HEK293T (cell line): ENCODE results near the gene KCNN3.
A peak's percentile ranks its signal among the peaks of the same experiment; 100 is the strongest.

Source experiments
- CTCF ChIA-PET: fragments of 350-600 bp; formaldehyde crosslinking; extraction: SDS; loops from one replicate; lab custom pipeline; 2021; ENCODE audit warnings: antibody characterized with exemption, inconsistent platforms; lab: Yijun Ruan, JAX
- POLR2A ChIA-PET: fragments of 350-600 bp; formaldehyde crosslinking; extraction: SDS; loops from one replicate; lab custom pipeline; 2020; ENCODE audit warnings: antibody characterized with exemption, inconsistent platforms; lab: Yijun Ruan, JAX
- DNase-seq: peaks from one replicate; pipeline ENCODE4 v3.0.0; 2012; ENCODE audit warnings: mixed read lengths; ENCODE audit errors: extremely low spot score
- ARNT ChIP-seq: fragments of 450-650 bp; IDR thresholded peaks from 2 replicates; pipeline ENCODE4 v1.6.1; 2017; ENCODE audit warnings: mild to moderate bottlenecking
- BHLHE40 ChIP-seq: fragments of 450-650 bp; IDR thresholded peaks from 2 replicates; pipeline ENCODE4 v1.6.1; 2016; ENCODE audit warnings: mild to moderate bottlenecking, moderate library complexity, borderline replicate concordance
- CTBP1 ChIP-seq: fragments of 450-650 bp; IDR thresholded peaks from 2 replicates; pipeline ENCODE4 v1.6.1; 2016; ENCODE audit warnings: borderline replicate concordance
- ELF4 ChIP-seq: fragments of 450-650 bp; IDR thresholded peaks from 2 replicates; pipeline ENCODE4 v1.6.1; 2017; ENCODE audit warnings: antibody characterized with exemption
- FOXA1 ChIP-seq: fragments of 450-650 bp; IDR thresholded peaks from 2 replicates; pipeline ENCODE4 v1.6.1; 2016; ENCODE audit warnings: mild to moderate bottlenecking
- FOXK2 ChIP-seq: fragments of 450-650 bp; IDR thresholded peaks from 2 replicates; pipeline ENCODE4 v1.6.1; 2016; ENCODE audit warnings: mild to moderate bottlenecking
- FOXM1 ChIP-seq: fragments of 450-650 bp; IDR thresholded peaks from 2 replicates; pipeline ENCODE4 v1.6.1; 2017; ENCODE audit warnings: mild to moderate bottlenecking, borderline replicate concordance
- HDGF ChIP-seq: fragments of 450-650 bp; IDR thresholded peaks from 2 replicates; pipeline ENCODE4 v1.6.1; 2017; ENCODE audit warnings: antibody characterized with exemption, borderline replicate concordance
- L3MBTL2 ChIP-seq: fragments of 450-650 bp; conservative IDR thresholded peaks from 2 replicates; pipeline ENCODE4 v1.6.1; 2016; ENCODE audit warnings: mild to moderate bottlenecking
- LEF1 ChIP-seq: fragments of 450-650 bp; IDR thresholded peaks from 2 replicates; pipeline ENCODE4 v1.6.1; 2017; ENCODE audit warnings: mild to moderate bottlenecking, borderline replicate concordance
- NFRKB ChIP-seq: fragments of 450-650 bp; IDR thresholded peaks from 2 replicates; pipeline ENCODE4 v1.6.1; 2016; ENCODE audit warnings: mild to moderate bottlenecking, moderate library complexity
- PKNOX1 ChIP-seq: fragments of 450-650 bp; IDR thresholded peaks from 2 replicates; pipeline ENCODE4 v1.6.1; 2016
- SP1 ChIP-seq: fragments of 450-650 bp; IDR thresholded peaks from 2 replicates; pipeline ENCODE4 v1.6.1; 2017
- SUZ12 ChIP-seq: fragments of 450-650 bp; IDR thresholded peaks from 2 replicates; pipeline ENCODE4 v1.6.1; 2016; ENCODE audit warnings: mild to moderate bottlenecking
- TARDBP ChIP-seq: fragments of 450-650 bp; IDR thresholded peaks from 2 replicates; pipeline ENCODE4 v1.6.1; 2016
- ZNF384 ChIP-seq: fragments of 450-650 bp; IDR thresholded peaks from 2 replicates; pipeline ENCODE4 v1.6.1; 2016

The KCNN3 gene

DNA sequence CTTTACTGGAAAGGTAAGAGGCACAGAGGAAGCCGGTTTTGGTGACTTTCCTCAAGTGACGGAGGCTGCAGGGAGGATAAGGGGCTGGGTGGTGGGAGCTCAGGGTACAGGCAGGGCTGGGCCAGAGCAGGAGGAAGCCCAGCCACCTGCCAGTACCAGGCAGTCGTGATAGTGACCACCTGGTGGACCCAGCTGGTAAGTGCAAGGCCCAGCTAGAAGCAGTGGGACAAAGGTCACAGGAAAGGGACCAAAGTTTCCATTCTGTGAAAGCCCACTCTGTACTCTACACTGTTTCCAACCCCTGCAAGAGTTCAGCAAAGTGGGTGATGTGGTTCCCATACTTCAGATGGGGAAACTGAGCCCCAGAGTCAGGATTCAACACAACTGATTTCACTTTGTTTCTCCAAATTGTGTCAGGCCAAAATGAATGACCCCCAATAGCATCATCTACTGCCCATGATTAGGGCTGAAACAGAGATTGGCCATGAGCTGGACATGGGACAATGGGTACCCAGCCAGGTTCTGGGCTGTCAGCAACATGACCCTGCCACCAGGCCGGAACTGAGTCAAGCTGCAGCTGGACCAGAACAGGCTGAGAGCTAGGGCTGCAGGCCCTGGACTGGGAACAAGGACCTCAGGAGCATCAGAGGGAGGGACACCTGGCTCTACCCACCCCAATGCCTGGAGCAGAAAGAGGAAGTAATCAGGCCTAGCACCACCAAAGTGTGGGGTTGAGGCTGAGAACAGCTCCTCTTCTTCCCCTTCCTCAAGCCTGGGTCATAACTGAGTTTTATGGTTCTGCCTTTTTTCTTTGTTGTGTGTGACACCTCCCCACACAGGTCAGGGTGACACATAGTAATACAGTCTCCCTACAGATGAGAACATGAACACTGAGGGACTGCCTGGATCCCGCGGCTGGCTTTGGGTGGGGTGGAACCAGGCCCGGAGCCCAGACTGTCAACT, 50.2 kb downstream of the KCNN3 start:
- TF ChIP-seq PKNOX1 (no peak), ELF4 (no peak), FOXM1 (no peak), TARDBP (no peak), CTBP1 (no peak), SUZ12 (no peak), HDGF (no peak), SP1 (no peak), LEF1 (no peak), FOXA1 (no peak), FOXK2 (no peak)
- ChIA-PET POLR2A (no interaction called here), CTCF (interaction anchor here (0.5 to 1.6 kb wide), 4 partner anchors 11 to 301 kb away, joined by 3 to 6 read pairs (median 4); no protein-coding TSS in a partner anchor)
- peak; percentile 70 for DNase-seq

GRCh38 chr1:154818911-154819310, 51.2 kb downstream of the KCNN3 start:
- TF ChIP-seq SP1 = no peak
- TF ChIP-seq BHLHE40 = no peak
- no peak for TF ChIP-seq TARDBP
- TF ChIP-seq LEF1 = no peak
- TF ChIP-seq ARNT = no peak
- TF ChIP-seq PKNOX1 = no peak
- no peak for TF ChIP-seq L3MBTL2
- TF ChIP-seq FOXM1 = no peak
- no peak for TF ChIP-seq FOXA1
- no peak for TF ChIP-seq FOXK2
- TF ChIP-seq HDGF = no peak
- TF ChIP-seq SUZ12 = no peak
- no peak for TF ChIP-seq CTBP1
- TF ChIP-seq ZNF384 = no peak
- no peak for TF ChIP-seq ELF4
- TF ChIP-seq NFRKB = no peak
- CTCF ChIA-PET = interaction anchor here (0.5 to 1.6 kb wide), 3 partner anchors 10 to 302 kb away, joined by 3 to 4 read pairs (median 3); no protein-coding TSS in a partner anchor
- POLR2A ChIA-PET = no interaction called here
- DNase-seq = no peak

GRCh38 chr1:154816937-154817336, 53.1 kb downstream of the KCNN3 start:
- ChIA-PET POLR2A (no interaction called here), CTCF (no interaction called here)
- DNase-seq = no peak
- no peak for TF ChIP-seq ZNF384
- no peak for TF ChIP-seq HDGF
- no peak for TF ChIP-seq L3MBTL2
- TF ChIP-seq TARDBP = no peak
- TF ChIP-seq ELF4 = no peak
- TF ChIP-seq FOXM1 = no peak
- no peak for TF ChIP-seq FOXA1
- no peak for TF ChIP-seq LEF1
- TF ChIP-seq FOXK2 = no peak
- no peak for TF ChIP-seq PKNOX1
- no peak for TF ChIP-seq SP1
- TF ChIP-seq ARNT = no peak

GRCh38 chr1:154816369-154816768, 53.7 kb downstream of the KCNN3 start:
- CTCF ChIA-PET = no interaction called here
- no peak for DNase-seq
- TF ChIP-seq SP1 (no peak), ZNF384 (no peak), FOXK2 (no peak), ARNT (no peak), L3MBTL2 (no peak), PKNOX1 (no peak), CTBP1 (no peak), FOXA1 (no peak), LEF1 (no peak), TARDBP (no peak), FOXM1 (no peak), SUZ12 (no peak), NFRKB (no peak), ELF4 (no peak), BHLHE40 (no peak), HDGF (no peak)

DNA sequence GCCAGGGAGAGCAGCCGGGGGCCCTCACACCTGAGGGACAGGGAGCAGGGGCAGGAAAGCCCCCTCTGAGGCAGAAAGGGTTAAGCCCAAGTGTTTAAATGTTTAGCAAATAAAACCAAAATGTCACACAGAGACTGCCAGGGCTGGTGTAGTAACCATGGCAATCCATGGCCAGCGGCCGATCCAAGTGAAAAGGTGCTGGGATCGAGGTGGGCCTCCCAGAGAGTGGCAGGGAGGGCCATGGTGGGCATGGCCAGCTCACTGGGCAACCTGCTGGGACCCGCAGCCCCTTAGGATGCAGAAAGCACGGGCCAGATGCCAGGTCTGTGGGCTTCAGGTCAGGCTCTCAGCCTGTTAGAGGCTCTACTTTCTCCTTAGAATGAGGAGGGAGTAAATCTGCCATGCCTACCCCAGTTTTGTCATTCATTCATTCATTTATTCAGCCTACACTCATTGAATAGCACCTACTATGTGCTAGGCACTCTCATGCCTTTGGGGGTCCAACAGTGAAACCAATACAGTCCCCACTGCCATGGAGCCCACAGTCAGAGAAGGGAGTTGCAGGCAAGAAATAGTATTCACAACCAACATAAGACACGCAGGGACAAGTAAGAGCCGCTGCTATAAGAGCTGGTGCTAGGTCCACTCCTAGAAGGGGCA, 56.1 kb downstream of the KCNN3 start:
- ChIA-PET CTCF (interaction anchor here (1.3 kb wide), 1 partner anchor 12 kb away, joined by 3 read pairs; no protein-coding TSS in a partner anchor), POLR2A (no interaction called here)
- TF ChIP-seq SP1 (no peak), ELF4 (no peak), NFRKB (no peak), TARDBP (no peak), L3MBTL2 (no peak), SUZ12 (no peak), PKNOX1 (no peak), FOXK2 (no peak), ARNT (no peak), HDGF (no peak), BHLHE40 (no peak), CTBP1 (no peak), FOXM1 (no peak), ZNF384 (no peak), LEF1 (no peak), FOXA1 (no peak)
- DNase-seq = no peak

More at GRCh38 chr1:154816369-154816768, 53.7 kb downstream of the KCNN3 start:
- POLR2A ChIA-PET = no interaction called here
